Testis (tissue), 3 donors: ENCODE measurements around the gene PSMF1. TPM values are rescaled to one million over a fixed set of nuclear protein-coding genes. Genes with fewer than 3 reads are reported as not detected.
A peak's percentile ranks its signal among the peaks of the same experiment; 100 is the strongest.
"Not testable (repeated sequence)": the region's sequence is repeated elsewhere in the genome, so short reads cannot be mapped to it uniquely, and the experiment has no call there.

Experiments used
- DNase-seq: peaks from one replicate; pipeline ENCODE4 v3.0.0-alpha.2; 2019
- H3K27ac ChIP-seq, 2 donors: fragments of 200-600 bp; sonication (generic); one replicate each; pipeline ENCODE4 v1.5.1; 2019
- H3K27me3 ChIP-seq: fragments of 200-600 bp; sonication (generic); one replicate; pipeline ENCODE4 v1.5.1; 2019
- H3K36me3 ChIP-seq: fragments of 200-600 bp; sonication (generic); one replicate; pipeline ENCODE4 v1.5.1; 2017; ENCODE audit warnings: low read depth; ENCODE audit errors: missing control alignments
- H3K4me1 ChIP-seq: fragments of 200-600 bp; sonication (generic); one replicate; pipeline ENCODE4 v1.5.1; 2019
- H3K4me3 ChIP-seq, 2 donors: fragments of 200-600 bp; sonication (generic); one replicate each; pipeline ENCODE4 v1.5.1; 2017 to 2019
- H3K9me3 ChIP-seq: fragments of 200-600 bp; sonication (generic); one replicate; pipeline ENCODE4 v1.5.1; 2017
- POLR2A ChIP-seq: fragments of 450-650 bp; IDR thresholded peaks from one replicate; pipeline ENCODE4 v1.6.1; 2017; ENCODE audit warnings: antibody characterized with exemption, mild to moderate bottlenecking, moderate library complexity
- WGBS, 2 donors: methylation state at CpG; one replicate each; pipeline ENCODE4 v1.1.5; 2018; 5-methylcytosine and 5-hydroxymethylcytosine counted together
- intact Hi-C: fragments of 100-400 bp; cut with DNase I; formaldehyde crosslinking; loops from one replicate; pipeline ENCODE4 v1.15.1; 2023; ENCODE audit warnings: low total_unique reads
- polyA plus RNA-seq: library from polyadenylated mRNA; stranded (reverse); fragments of 350-450 nt; fragmentation: Illumina TruSeq; extraction: RNeasy Lipid Tissue Mini Kit (QIAGEN cat#74804); gene quantifications from one replicate; pipeline ENCODE4 v1.2.3, GENCODE V29; 2014; ENCODE audit warnings: low read depth, low replicate concordance; ENCODE audit not compliant: insufficient read depth
- total RNA-seq, 2 donors: library from RNA; depleted of rRNA; stranded (reverse); fragments of >200 nt; gene quantifications; one replicate each; pipeline ENCODE4 v1.2.3, GENCODE V29; 2016
- TF ChIP-seq, protein P1 (sequence below), 3 experiments: fragments of 450-650 bp in 2 of 3; fragments of 200-600 bp in 1 of 3; sonication (generic) in 1 of 3; IDR thresholded peaks; one replicate each; pipeline ENCODE4 v1.5.1; 2016 to 2019; ENCODE audit warnings: antibody characterized with exemption in 3 of 3, mild to moderate bottlenecking in 2 of 3, moderate library complexity in 1 of 3

Gene PSMF1
- total and polyA plus RNA-seq, 3 donors from 2014 or later, result 265 to 380 (median 331) TPM

DNA sequence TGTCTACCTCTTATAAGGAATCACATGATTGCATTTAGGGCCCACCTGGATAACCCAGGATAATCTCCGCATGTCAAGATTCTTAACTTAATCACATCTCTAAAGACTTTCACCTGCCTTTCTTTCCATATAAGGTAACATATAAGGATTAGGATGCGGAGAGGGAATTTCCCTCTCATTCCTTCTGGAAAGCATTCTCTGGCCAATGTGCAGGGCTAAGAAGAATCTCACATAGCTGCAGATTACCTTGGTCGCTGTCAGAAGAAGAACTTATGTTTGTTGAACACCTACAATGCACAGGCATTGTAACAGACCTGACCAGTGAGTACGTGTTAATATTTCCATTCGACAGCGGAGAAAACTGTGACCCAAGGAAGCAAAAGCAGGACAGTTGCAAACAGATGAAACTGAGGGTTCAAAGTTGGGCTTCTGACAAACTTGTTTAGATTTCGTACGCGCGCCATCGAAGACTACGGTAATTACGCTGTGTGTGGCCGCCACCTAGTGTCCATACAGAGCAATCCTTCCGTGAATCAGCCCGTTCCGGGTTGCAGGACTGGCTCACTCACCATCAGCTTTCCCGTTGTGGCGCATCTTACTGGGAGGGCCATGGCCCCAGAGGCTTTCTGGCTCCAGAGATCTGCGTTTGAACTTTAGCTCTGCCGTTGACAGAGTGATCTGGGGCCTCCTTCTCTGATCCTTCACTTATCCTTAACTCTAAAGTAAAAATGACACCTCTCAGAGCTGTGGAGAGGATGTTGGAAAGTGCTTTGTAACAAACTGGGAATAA, 94.4 kb downstream of the PSMF1 start:
- Histone ChIP-seq H3K36me3 (no peaks in the 10 kb centered on the region), H3K27me3 (no peaks in the 10 kb centered on the region), H3K27ac (no peak overlapping the region), H3K9me3 (no peaks in the 10 kb centered on the region), H3K4me1 (no peaks in the 10 kb centered on the region), H3K4me3 (no peak overlapping the region)
- 30 to 40% methylated on average over 21 of the region's 21 CpGs for WGBS, 2 donors
- peak; percentile 83 for DNase-seq
- TF ChIP-seq, protein P1, sequence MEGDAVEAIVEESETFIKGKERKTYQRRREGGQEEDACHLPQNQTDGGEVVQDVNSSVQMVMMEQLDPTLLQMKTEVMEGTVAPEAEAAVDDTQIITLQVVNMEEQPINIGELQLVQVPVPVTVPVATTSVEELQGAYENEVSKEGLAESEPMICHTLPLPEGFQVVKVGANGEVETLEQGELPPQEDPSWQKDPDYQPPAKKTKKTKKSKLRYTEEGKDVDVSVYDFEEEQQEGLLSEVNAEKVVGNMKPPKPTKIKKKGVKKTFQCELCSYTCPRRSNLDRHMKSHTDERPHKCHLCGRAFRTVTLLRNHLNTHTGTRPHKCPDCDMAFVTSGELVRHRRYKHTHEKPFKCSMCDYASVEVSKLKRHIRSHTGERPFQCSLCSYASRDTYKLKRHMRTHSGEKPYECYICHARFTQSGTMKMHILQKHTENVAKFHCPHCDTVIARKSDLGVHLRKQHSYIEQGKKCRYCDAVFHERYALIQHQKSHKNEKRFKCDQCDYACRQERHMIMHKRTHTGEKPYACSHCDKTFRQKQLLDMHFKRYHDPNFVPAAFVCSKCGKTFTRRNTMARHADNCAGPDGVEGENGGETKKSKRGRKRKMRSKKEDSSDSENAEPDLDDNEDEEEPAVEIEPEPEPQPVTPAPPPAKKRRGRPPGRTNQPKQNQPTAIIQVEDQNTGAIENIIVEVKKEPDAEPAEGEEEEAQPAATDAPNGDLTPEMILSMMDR (IDR thresholded peaks at IDR 0.05), result peak; percentile 62 to 70 (median 64)
- no peak for TF ChIP-seq POLR2A
- intact Hi-C loops, result no loop called here

DNA sequence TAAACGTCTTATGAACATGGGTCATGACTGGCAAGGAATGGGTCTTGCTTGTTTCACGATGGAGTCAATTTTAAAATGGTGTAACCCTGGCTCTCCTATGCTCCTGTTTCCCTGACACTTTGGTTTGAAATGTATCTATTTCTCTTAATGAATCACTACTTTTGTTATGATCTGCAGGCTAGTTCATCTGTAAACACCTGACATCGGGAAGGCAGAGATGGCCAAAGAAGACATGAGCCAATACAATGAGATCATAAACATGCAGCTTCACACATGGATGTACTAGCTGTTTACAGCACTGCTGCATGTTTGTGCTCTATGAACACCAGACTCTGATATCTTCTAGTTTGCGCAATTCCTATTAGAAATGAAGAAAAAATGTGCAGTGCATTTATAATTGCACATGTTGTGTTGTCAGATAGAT, 96.4 kb downstream of the PSMF1 start:
- Histone ChIP-seq H3K4me3 (no peak overlapping the region), H3K36me3 (no peaks in the 10 kb centered on the region), H3K27me3 (no peaks in the 10 kb centered on the region), H3K9me3 (no peaks in the 10 kb centered on the region), H3K4me1 (no peaks in the 10 kb centered on the region), H3K27ac (no peak overlapping the region)
- 82 to 84% methylated on average over 4 of the region's 4 CpGs for WGBS, 2 donors
- TF ChIP-seq POLR2A, result no peak
- TF ChIP-seq, protein P1 (IDR thresholded peaks at IDR 0.05), result no peak
- intact Hi-C loops, result no loop called here
- DNase-seq, result no peak

DNA sequence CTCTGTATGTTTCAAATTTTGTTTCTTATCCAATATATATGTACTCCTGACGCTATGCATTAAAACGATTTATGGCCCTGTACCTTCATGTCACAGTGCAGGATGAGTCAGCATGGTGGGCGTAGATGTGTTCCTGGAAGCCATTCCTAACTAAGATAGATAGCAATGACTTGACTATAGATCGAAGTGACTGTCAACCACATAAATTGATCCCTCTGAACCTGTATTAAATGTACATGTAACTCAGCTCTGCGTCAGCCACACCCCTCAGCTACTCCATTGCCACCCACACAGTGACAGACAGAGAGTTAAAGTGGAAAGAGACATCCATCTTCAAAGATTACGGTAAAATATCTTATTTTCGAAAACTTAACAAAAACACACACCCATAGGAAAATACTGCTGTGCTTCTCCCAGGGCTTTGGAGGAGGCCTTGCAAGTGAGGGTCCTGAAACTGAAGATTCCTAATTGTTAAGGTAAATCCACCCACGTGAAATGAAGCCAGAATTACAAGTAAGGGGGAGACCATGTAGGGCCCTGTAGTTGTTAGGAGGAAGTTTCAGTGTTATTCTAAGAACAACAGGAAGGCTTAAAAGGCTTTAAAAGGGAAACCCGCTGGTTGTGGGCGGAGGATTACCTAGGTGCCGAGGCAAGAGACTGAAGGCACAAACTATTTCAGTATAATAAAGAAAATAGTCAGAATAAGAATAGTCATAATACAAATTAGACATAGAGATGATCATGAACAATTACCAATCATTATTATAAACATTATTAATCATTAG, 97.2 kb downstream of the PSMF1 start:
- Histone ChIP-seq H3K36me3 (no peaks in the 10 kb centered on the region), H3K27me3 (no peaks in the 10 kb centered on the region), H3K4me1 (no peaks in the 10 kb centered on the region), H3K4me3 (no peak overlapping the region), H3K27ac (no peak overlapping the region), H3K9me3 (no peaks in the 10 kb centered on the region)
- no peak for DNase-seq
- WGBS, 2 donors, result 76 to 84% methylated on average over 11 of the region's 11 CpGs
- TF ChIP-seq, protein P1 (IDR thresholded peaks at IDR 0.05), result no peak
- no peak for TF ChIP-seq POLR2A
- intact Hi-C loops, result no loop called here

DNA sequence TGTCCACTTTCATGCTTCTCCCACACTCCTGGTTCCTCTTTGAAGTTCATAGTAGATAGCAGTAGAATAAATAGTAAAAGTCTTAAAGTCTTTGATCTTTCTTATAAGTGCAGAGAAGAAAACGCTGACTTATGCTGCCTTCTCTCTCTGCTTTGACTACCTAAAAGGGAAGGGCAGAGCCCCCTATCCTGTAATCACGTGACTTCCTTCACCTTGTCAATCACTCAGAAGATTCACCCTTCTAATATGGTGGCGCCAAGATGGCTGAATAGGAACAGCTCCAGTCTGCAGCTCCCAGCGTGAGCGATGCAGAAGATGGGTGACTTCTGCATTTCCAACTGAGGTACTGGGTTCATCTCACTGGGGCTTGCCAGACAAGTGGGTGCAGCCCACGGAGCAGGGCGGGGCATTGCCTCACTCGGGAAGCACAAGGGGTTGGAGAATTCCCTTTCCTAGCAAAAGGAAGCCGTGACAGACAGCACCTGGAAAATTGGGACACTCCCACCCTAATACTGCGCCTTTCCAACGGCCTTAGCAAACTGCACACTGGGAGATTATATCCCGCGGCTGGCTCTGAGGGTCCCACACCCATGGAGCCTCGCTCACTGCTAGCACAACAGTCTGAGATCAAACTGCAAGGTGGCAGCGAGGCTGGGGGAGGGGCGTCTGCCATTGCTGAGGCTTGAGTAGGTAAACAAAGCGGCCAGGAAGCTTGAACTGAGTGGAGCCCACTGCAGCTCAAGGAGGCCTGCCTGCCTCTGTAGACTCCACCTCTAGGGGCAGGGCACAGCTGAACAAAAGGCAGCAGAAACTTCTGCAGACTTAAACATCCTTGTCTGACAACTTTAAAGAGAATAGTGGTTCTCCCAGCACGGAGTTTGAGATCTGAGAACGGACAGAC, 98.4 kb downstream of the PSMF1 start:
- H3K36me3 ChIP-seq, H3K4me1 ChIP-seq, H3K27ac ChIP-seq, H3K27me3 ChIP-seq, intact Hi-C loops, H3K9me3 ChIP-seq, DNase-seq, H3K4me3 ChIP-seq: not testable (repeated sequence)
- WGBS, 2 donors, result 74 to 76% methylated on average over 18 to 19 of the region's 19 CpGs

Other genes starting within 250 kb of the PSMF1 start
- gene ANGPT4, start 202.3 kb upstream of the PSMF1 start, total RNA-seq, result under 1 TPM; 0.56 to 0.79 TPM
- 1.2 TPM for gene ANGPT4, start 202.3 kb upstream of the PSMF1 start, polyA plus RNA-seq
- gene RSPO4, start 116.3 kb upstream of the PSMF1 start, total RNA-seq, result 1 to 10 TPM; 2.2 to 2.6 TPM
- gene RSPO4, start 116.3 kb upstream of the PSMF1 start, polyA plus RNA-seq, result 3.2 TPM
- 1 to 10 TPM; 4.8 to 6.7 TPM for gene TMEM74B, start 66.4 kb downstream of the PSMF1 start, total RNA-seq
- 3.9 TPM for gene TMEM74B, start 66.4 kb downstream of the PSMF1 start, polyA plus RNA-seq
- gene C20orf202, start 84.9 kb downstream of the PSMF1 start, total RNA-seq, result 1 to 10 TPM; 1.1 to 1.7 TPM
- 0.84 TPM for gene C20orf202, start 84.9 kb downstream of the PSMF1 start, polyA plus RNA-seq
- 10 to 100 TPM in 1 of 2 donors, 1 to 10 TPM in 1; 7.5 to 13.7 TPM for gene RAD21L1, start 107.4 kb downstream of the PSMF1 start, total RNA-seq
- 12.1 TPM for gene RAD21L1, start 107.4 kb downstream of the PSMF1 start, polyA plus RNA-seq
- 10 to 100 TPM in 1 of 2 donors, 1 to 10 TPM in 1; 9.0 to 10.4 TPM for gene SNPH, start 147.7 kb downstream of the PSMF1 start, total RNA-seq
- gene SNPH, start 147.7 kb downstream of the PSMF1 start, polyA plus RNA-seq, result 4.2 TPM
- 1 to 10 TPM; 5.5 to 6.4 TPM for gene SDCBP2, start 210.5 kb downstream of the PSMF1 start, total RNA-seq
- 10.9 TPM for gene SDCBP2, start 210.5 kb downstream of the PSMF1 start, polyA plus RNA-seq